Stimulated activated CD8-positive, alpha-beta memory T cell treated with anti-CD3 and anti-CD28 coated beads, Interleukin-12 subunit alpha, Interleukin-12 subunit beta, amount 100 ng/mL, for 4 hours (primary cell): Measurements from ENCODE around the gene SNCG.
"Not testable (repeated sequence)": the region's sequence is repeated elsewhere in the genome, so short reads cannot be mapped to it uniquely, and the experiment has no call there.

Experiments
- DNase-seq: peaks from one replicate; pipeline ENCODE4 v3.0.0-alpha.2; 2020; ENCODE audit warnings: low read depth

SNCG gene

GRCh38 chr10:86945361-86946212, 12.8 kb upstream of the SNCG start:
- no peak for DNase-seq

- no peak for DNase-seq
Measured at GRCh38 chr10:86946213-86947155, 11.9 kb upstream of the SNCG start.

GRCh38 chr10:86947806-86948205, 10.6 kb upstream of the SNCG start:
- DNase-seq: not testable (repeated sequence)

GRCh38 chr10:86950349-86950748, 8.1 kb upstream of the SNCG start:
- DNase-seq: no peak

- no peak for DNase-seq
Measured at GRCh38 chr10:86951184-86951761, 7.1 kb upstream of the SNCG start.

- no peak for DNase-seq
Measured at GRCh38 chr10:86952106-86952505, 6.3 kb upstream of the SNCG start.

GRCh38 chr10:86952697-86953096, 5.7 kb upstream of the SNCG start:
- not testable (repeated sequence) for DNase-seq

GRCh38 chr10:86953747-86954680, 4.4 kb upstream of the SNCG start:
- DNase-seq: no peak

GRCh38 chr10:86954681-86955500, 3.5 kb upstream of the SNCG start:
- no peak for DNase-seq

GRCh38 chr10:86955501-86956194, 2.8 kb upstream of the SNCG start:
- no peak for DNase-seq

GRCh38 chr10:86956195-86956847, 2.1 kb upstream of the SNCG start:
- no peak for DNase-seq

- no peak for DNase-seq
Measured at GRCh38 chr10:86956848-86957448, 1.5 kb upstream of the SNCG start.

GRCh38 chr10:86957471-86958115, 806 bp upstream of the SNCG start, which contains the start of gene MMRN2:
Gene MMRN2, minus strand, starts transcription at chr10:86957615. Its CDS starts 74 bp downstream, at chr10:86957541.
- no peak for DNase-seq

- no peak for DNase-seq
Measured at GRCh38 chr10:86958901-86959736, 720 bp downstream of the SNCG start.

- DNase-seq: no peak
Measured at GRCh38 chr10:86959737-86960002, 1.3 kb downstream of the SNCG start.

- DNase-seq: no peak
Measured at GRCh38 chr10:86960003-86960862, 1.8 kb downstream of the SNCG start.
